IMR-90 (cell line): Measurements from ENCODE around the gene UVSSA. TPM values are rescaled to one million over a fixed set of nuclear protein-coding genes. Genes with fewer than 3 reads are reported as not detected.

Source experiments
- ATAC-seq: fragments of 200-7000 bp; cut with Tn5 transposase; 2 replicates; pipeline ENCODE4 v1.9.1; 2020; ENCODE audit warnings: low read depth, mild to moderate bottlenecking, moderate library complexity
- BruUV-seq: library from RNA; stranded (reverse); fragments of 400-500 nt; replicated peaks from 2 replicates; lab custom pipeline; 2021; lab: Mats Ljungman, UMichigan
- CTCF ChIA-PET: fragments of 300-600 bp; formaldehyde crosslinking; extraction: SDS; loops from one replicate; lab custom pipeline; 2021; ENCODE audit warnings: antibody characterized with exemption; lab: Yijun Ruan, JAX
- POLR2A ChIA-PET: fragments of 300-600 bp; sonication (Branson Sonifier 250); formaldehyde crosslinking; loops from one replicate; lab custom pipeline; 2022; ENCODE audit warnings: antibody characterized with exemption; ENCODE audit not compliant: unreplicated experiment; lab: Charles Lee
- DNase-seq: peaks from one replicate; pipeline ENCODE4 v3.0.0; 2013
- H2AFZ ChIP-seq: replicated peaks from 2 replicates; pipeline ENCODE3; 2013; ENCODE audit warnings: low read length, mild to moderate bottlenecking; ENCODE audit not compliant: poor library complexity
- H2AK5ac ChIP-seq: 2 replicates; pipeline ENCODE4 v1.6.1; 2013; ENCODE audit warnings: low read depth, low read length, inconsistent platforms
- H2AK9ac ChIP-seq: replicated peaks from 2 replicates; pipeline ENCODE3; 2013; ENCODE audit warnings: mild to moderate bottlenecking, low read depth, low read length, moderate library complexity; ENCODE audit not compliant: poor library complexity
- H2BK120ac ChIP-seq: 2 replicates; pipeline ENCODE4 v1.6.1; 2013; ENCODE audit warnings: low read depth, low read length, inconsistent platforms
- H2BK15ac ChIP-seq: 3 replicates; pipeline ENCODE4 v1.6.1; 2013; ENCODE audit warnings: low read depth, low read length, inconsistent platforms
- H2BK20ac ChIP-seq: 2 replicates; pipeline ENCODE4 v1.6.1; 2013; ENCODE audit warnings: low read depth, mild to moderate bottlenecking, inconsistent platforms, low read length, moderate library complexity
- H2BK5ac ChIP-seq: 2 replicates; pipeline ENCODE4 v1.6.1; 2013; ENCODE audit warnings: mild to moderate bottlenecking, low read depth, low read length, inconsistent platforms; ENCODE audit not compliant: poor library complexity, severe bottlenecking
- H3K14ac ChIP-seq: replicated peaks from 2 replicates; pipeline ENCODE4 v1.6.1; 2013; ENCODE audit warnings: low read depth, low read length, inconsistent platforms
- H3K18ac ChIP-seq: 2 replicates; pipeline ENCODE4 v1.6.1; 2013; ENCODE audit warnings: low read depth, low read length, control low read depth
- H3K23ac ChIP-seq: 2 replicates; pipeline ENCODE4 v1.6.1; 2013; ENCODE audit warnings: low read depth, low read length, inconsistent platforms
- H3K27ac ChIP-seq: 2 replicates; pipeline ENCODE4 v1.5.1; 2013; ENCODE audit warnings: mild to moderate bottlenecking, control low read depth, low read length; ENCODE audit not compliant: insufficient read depth
- H3K27me3 ChIP-seq: 2 replicates; pipeline ENCODE4 v1.6.1; 2013; ENCODE audit warnings: low read length; ENCODE audit not compliant: control insufficient read depth, insufficient read depth
- H3K36me3 ChIP-seq: 2 replicates; pipeline ENCODE4 v1.6.1; 2013; ENCODE audit warnings: low read length, mixed read lengths; ENCODE audit not compliant: control insufficient read depth, insufficient read depth
- H3K4ac ChIP-seq: 2 replicates; pipeline ENCODE4 v1.6.1; 2013; ENCODE audit warnings: low read depth, low read length, inconsistent platforms
- H3K4me1 ChIP-seq: 2 replicates; pipeline ENCODE4 v1.6.1; 2013; ENCODE audit warnings: low read length, mixed read lengths; ENCODE audit not compliant: control insufficient read depth, insufficient read depth
- H3K4me2 ChIP-seq: 2 replicates; pipeline ENCODE4 v1.6.1; 2013; ENCODE audit warnings: low read depth, mild to moderate bottlenecking, control low read depth, low read length, moderate library complexity
- H3K4me3 ChIP-seq: 2 replicates; pipeline ENCODE4 v1.5.1; 2013; ENCODE audit warnings: low read depth, mild to moderate bottlenecking, control low read depth, low read length, moderate library complexity; ENCODE audit not compliant: insufficient read depth
- H3K56ac ChIP-seq: 2 replicates; pipeline ENCODE4 v1.6.1; 2013; ENCODE audit warnings: low read length, inconsistent platforms; ENCODE audit not compliant: insufficient read depth; ENCODE audit errors: extremely low read depth
- H3K79me1 ChIP-seq, 2 experiments: 2 replicates each; pipeline ENCODE4 v1.6.1; 2013; ENCODE audit warnings: low read length in 2 of 2, inconsistent platforms in 1 of 2, low read depth in 1 of 2
- H3K9ac ChIP-seq: 2 replicates; pipeline ENCODE4 v1.6.1; 2013; ENCODE audit warnings: low read depth, low read length, control low read depth
- H3K9me1 ChIP-seq: 2 replicates; pipeline ENCODE4 v1.6.1; 2013; ENCODE audit warnings: low read length, inconsistent platforms; ENCODE audit not compliant: insufficient read depth
- H3K9me3 ChIP-seq: 2 replicates; pipeline ENCODE4 v1.6.1; 2013; ENCODE audit warnings: low read length; ENCODE audit not compliant: control insufficient read depth, insufficient read depth
- H4K20me1 ChIP-seq: 2 replicates; pipeline ENCODE4 v1.6.1; 2013; ENCODE audit warnings: low read length, inconsistent platforms; ENCODE audit not compliant: insufficient read depth
- H4K5ac ChIP-seq: 2 replicates; pipeline ENCODE4 v1.6.1; 2013; ENCODE audit warnings: mild to moderate bottlenecking, low read depth, low read length, control low read depth
- H4K8ac ChIP-seq, 2 experiments: 2 replicates each; pipeline ENCODE4 v1.6.1; 2013; ENCODE audit warnings: low read depth in 2 of 2, low read length in 2 of 2, control low read depth in 1 of 2, inconsistent platforms in 1 of 2
- H4K91ac ChIP-seq: 2 replicates; pipeline ENCODE4 v1.6.1; 2013; ENCODE audit warnings: low read depth, low read length, inconsistent platforms; ENCODE audit not compliant: insufficient read depth
- BHLHE40 ChIP-seq: fragments of 150-350 bp; IDR thresholded peaks from 2 replicates; pipeline ENCODE4 v1.6.1; 2016; ENCODE audit warnings: mild to moderate bottlenecking, low read depth, low read length
- CEBPB ChIP-seq: IDR thresholded peaks from 2 replicates; pipeline ENCODE4 v1.6.1; 2012; ENCODE audit warnings: low read depth, low read length, improper control_type of control experiment
- CHD1 ChIP-seq: IDR thresholded peaks from 2 replicates; pipeline ENCODE4 v1.6.1; 2012; ENCODE audit warnings: low read depth, low read length, improper control_type of control experiment
- FOS ChIP-seq: fragments of 150-350 bp; IDR thresholded peaks from 2 replicates; pipeline ENCODE4 v1.6.1; 2016; ENCODE audit warnings: low read depth, low read length
- MAFK ChIP-seq: IDR thresholded peaks from 2 replicates; pipeline ENCODE4 v1.6.1; 2012; ENCODE audit warnings: low read depth, low read length, improper control_type of control experiment
- MAZ ChIP-seq: IDR thresholded peaks from 2 replicates; pipeline ENCODE4 v1.6.1; 2012; ENCODE audit warnings: low read depth, mild to moderate bottlenecking, low read length, improper control_type of control experiment, moderate library complexity, borderline replicate concordance
- MXI1 ChIP-seq: IDR thresholded peaks from 2 replicates; pipeline ENCODE4 v1.6.1; 2012; ENCODE audit warnings: low read depth, mild to moderate bottlenecking, low read length, moderate library complexity, borderline replicate concordance
- NFE2L2 ChIP-seq: fragments of 150-350 bp; IDR thresholded peaks from 2 replicates; pipeline ENCODE4 v1.6.1; 2016; ENCODE audit warnings: low read depth, mild to moderate bottlenecking, low read length
- POLR2A ChIP-seq: IDR thresholded peaks from 2 replicates; pipeline ENCODE4 v1.6.1; 2012; ENCODE audit warnings: mild to moderate bottlenecking, low read depth, low read length
- RAD21 ChIP-seq: IDR thresholded peaks from 2 replicates; pipeline ENCODE4 v1.6.1; 2012; ENCODE audit warnings: low read length, improper control_type of control experiment
- RCOR1 ChIP-seq: IDR thresholded peaks from 2 replicates; pipeline ENCODE4 v1.6.1; 2012; ENCODE audit warnings: mild to moderate bottlenecking, low read length, improper control_type of control experiment; ENCODE audit not compliant: insufficient replicate concordance
- RFX5 ChIP-seq: IDR thresholded peaks from 2 replicates; pipeline ENCODE4 v1.8.0; 2012; ENCODE audit warnings: low read depth, mild to moderate bottlenecking, low read length, moderate library complexity
- SMC3 ChIP-seq: fragments of 150-350 bp; IDR thresholded peaks from 2 replicates; pipeline ENCODE4 v1.6.1; 2016; ENCODE audit warnings: low read depth, mild to moderate bottlenecking, antibody characterized with exemption, low read length, moderate library complexity
- whole genome bisulfite sequencing, 2 experiments: methylation state at CpG; one replicate each; pipeline versions ENCODE4 v1.1.5 to v1.1.7; 2013; ENCODE audit warnings: missing lambda C conversion rate in 2 of 2; ENCODE audit not compliant: insufficient read length in 1 of 2; ENCODE audit errors: extremely low coverage in 2 of 2; 5-methylcytosine and 5-hydroxymethylcytosine counted together
- dilution Hi-C: fragments of 300-500 bp; cut with HindIII; formaldehyde crosslinking; loops from one replicate; pipeline ENCODE4 v1.14.3; 2018; ENCODE audit warnings: low sequenced_read_pairs; ENCODE audit not compliant: unreplicated experiment
- in situ Hi-C: fragments of 300-500 bp; cut with MboI; formaldehyde crosslinking; loops from 3 replicates; pipeline ENCODE4 v1.14.3; 2019; ENCODE audit warnings: low sequenced_read_pairs, inconsistent platforms, mixed read lengths
- intact Hi-C: fragments of 100-400 bp; cut with micrococcal nuclease; formaldehyde crosslinking; loops from 2 replicates; pipeline ENCODE4 v1.10.0; 2022
- polyA plus RNA-seq, 3 experiments: library from polyadenylated mRNA; depleted of rRNA; stranded (reverse); fragments of >200 nt; gene quantifications; 2 replicates each; pipeline ENCODE4 v1.2.3, GENCODE V29; 2012; ENCODE audit warnings: low replicate concordance in 1 of 3
- total RNA-seq: library from RNA; depleted of rRNA; stranded (reverse); fragments of >200 nt; gene quantifications from 2 replicates; pipeline ENCODE4 v1.2.3, GENCODE V29; 2012
- TF ChIP-seq, protein P1 (sequence below): fragments of 150-350 bp; IDR thresholded peaks from 2 replicates; pipeline ENCODE4 v1.6.1; 2017; ENCODE audit warnings: mild to moderate bottlenecking, antibody characterized with exemption, low read length, low read depth
- TF ChIP-seq, protein P2 (sequence below): fragments of 150-350 bp; IDR thresholded peaks from 2 replicates; pipeline ENCODE4 v1.6.1; 2016; ENCODE audit warnings: low read depth, mild to moderate bottlenecking, low read length, moderate library complexity, borderline replicate concordance
- TF ChIP-seq, protein P3 (sequence below): conservative IDR thresholded peaks from 2 replicates; pipeline ENCODE4 v1.5.1; 2012; ENCODE audit warnings: mild to moderate bottlenecking, low read depth, low read length, improper control_type of control experiment

Gene UVSSA
- total and polyA plus RNA-seq, 2 of the 4 experiments (the other 2 are of a cell fraction), result 1.4 to 8.4 TPM

DNA sequence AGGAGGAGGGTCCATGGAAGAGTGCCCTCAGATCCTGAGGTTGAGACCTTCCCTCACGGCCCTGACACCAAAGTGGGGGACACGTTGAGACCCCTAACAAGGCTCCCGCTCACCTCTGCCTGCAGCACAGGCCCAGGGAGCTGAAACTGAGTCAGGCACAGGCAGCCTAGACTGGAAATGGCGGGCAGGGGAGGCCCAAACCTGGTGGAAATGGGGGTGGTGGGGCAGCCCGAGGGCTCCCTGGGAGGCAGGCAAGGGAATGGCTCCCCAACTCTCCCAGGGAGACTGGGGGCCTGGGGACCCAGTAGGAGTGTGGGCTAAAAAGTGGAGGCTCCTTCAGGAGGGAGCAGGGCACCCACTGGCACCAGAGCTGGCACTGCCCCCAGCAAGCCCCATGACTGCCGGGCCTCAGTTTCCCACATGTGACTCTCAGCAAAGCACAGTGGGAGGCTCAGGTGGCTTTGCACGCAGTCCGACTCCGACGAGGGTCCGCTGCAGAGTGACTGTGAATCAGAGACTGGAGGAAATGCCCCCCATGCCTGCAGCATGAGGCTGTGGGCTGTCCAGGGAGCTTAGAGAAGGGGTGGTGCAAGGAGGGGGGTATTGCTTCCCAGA, 53.3 kb downstream of the UVSSA start:
- DNase-seq (no peak), ATAC-seq (no peak)
- ChIA-PET CTCF (no interaction called here), POLR2A (no interaction called here)
- Histone ChIP-seq H4K8ac (no peak overlapping the region), H3K4me1 (no peaks in the 10 kb centered on the region), H3K23ac (no peak overlapping the region), H3K79me1 (no peaks in the 10 kb centered on the region), H2AK9ac (no peak overlapping the region), H4K91ac (no peak overlapping the region), H3K9ac (no peak overlapping the region), H2BK15ac (no peak overlapping the region), H3K18ac (no peak overlapping the region), H3K36me3 (peaks cover 2% of the 10 kb centered on the region; the same call in 1 of the 2 replicates), H3K9me1 (no peaks in the 10 kb centered on the region), H2BK120ac (no peak overlapping the region), H3K27me3 (peaks cover 51% of the 10 kb centered on the region), H3K4me3 (no peak overlapping the region), H4K20me1 (no peaks in the 10 kb centered on the region), H3K9me3 (peaks cover 23% of the 10 kb centered on the region), H3K4me2 (no peak overlapping the region), H3K4ac (no peak overlapping the region), H3K56ac (no peak overlapping the region), H2AFZ (no peak overlapping the region), H2BK20ac (no peak overlapping the region), H3K14ac (no peak overlapping the region), H2BK5ac (no peak overlapping the region), H4K5ac (no peak overlapping the region), H3K27ac (no peak overlapping the region), H2AK5ac (no peak overlapping the region)
- no peak for TF ChIP-seq CHD1
- TF ChIP-seq POLR2A, result no peak
- TF ChIP-seq RCOR1, result no peak
- TF ChIP-seq NFE2L2, result no peak
- TF ChIP-seq MXI1, result no peak
- TF ChIP-seq RAD21, result no peak
- no peak for TF ChIP-seq RFX5
- no peak for TF ChIP-seq MAZ
- no peak for TF ChIP-seq SMC3
- TF ChIP-seq CEBPB, result no peak
- TF ChIP-seq, protein P1, sequence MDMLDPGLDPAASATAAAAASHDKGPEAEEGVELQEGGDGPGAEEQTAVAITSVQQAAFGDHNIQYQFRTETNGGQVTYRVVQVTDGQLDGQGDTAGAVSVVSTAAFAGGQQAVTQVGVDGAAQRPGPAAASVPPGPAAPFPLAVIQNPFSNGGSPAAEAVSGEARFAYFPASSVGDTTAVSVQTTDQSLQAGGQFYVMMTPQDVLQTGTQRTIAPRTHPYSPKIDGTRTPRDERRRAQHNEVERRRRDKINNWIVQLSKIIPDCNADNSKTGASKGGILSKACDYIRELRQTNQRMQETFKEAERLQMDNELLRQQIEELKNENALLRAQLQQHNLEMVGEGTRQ, result no peak
- TF ChIP-seq, protein P2, sequence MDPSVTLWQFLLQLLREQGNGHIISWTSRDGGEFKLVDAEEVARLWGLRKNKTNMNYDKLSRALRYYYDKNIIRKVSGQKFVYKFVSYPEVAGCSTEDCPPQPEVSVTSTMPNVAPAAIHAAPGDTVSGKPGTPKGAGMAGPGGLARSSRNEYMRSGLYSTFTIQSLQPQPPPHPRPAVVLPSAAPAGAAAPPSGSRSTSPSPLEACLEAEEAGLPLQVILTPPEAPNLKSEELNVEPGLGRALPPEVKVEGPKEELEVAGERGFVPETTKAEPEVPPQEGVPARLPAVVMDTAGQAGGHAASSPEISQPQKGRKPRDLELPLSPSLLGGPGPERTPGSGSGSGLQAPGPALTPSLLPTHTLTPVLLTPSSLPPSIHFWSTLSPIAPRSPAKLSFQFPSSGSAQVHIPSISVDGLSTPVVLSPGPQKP, result no peak
- no peak for TF ChIP-seq MAFK
- TF ChIP-seq BHLHE40, result no peak
- TF ChIP-seq, protein P3, sequence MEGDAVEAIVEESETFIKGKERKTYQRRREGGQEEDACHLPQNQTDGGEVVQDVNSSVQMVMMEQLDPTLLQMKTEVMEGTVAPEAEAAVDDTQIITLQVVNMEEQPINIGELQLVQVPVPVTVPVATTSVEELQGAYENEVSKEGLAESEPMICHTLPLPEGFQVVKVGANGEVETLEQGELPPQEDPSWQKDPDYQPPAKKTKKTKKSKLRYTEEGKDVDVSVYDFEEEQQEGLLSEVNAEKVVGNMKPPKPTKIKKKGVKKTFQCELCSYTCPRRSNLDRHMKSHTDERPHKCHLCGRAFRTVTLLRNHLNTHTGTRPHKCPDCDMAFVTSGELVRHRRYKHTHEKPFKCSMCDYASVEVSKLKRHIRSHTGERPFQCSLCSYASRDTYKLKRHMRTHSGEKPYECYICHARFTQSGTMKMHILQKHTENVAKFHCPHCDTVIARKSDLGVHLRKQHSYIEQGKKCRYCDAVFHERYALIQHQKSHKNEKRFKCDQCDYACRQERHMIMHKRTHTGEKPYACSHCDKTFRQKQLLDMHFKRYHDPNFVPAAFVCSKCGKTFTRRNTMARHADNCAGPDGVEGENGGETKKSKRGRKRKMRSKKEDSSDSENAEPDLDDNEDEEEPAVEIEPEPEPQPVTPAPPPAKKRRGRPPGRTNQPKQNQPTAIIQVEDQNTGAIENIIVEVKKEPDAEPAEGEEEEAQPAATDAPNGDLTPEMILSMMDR, result no peak
- TF ChIP-seq FOS, result no peak
- in situ Hi-C loops (no loop called here), dilution Hi-C loops (no loop called here), intact Hi-C loops (no loop called here)
- BruUV-seq, result no TSS peak
- 70% methylated on average over 7 of the region's 11 CpGs; no CpG with 5 or more reads in 1 of the 2 experiments for WGBS, 2 experiments
